Activated CD4-positive, alpha-beta T cell treated with anti-CD3 and anti-CD28 coated beads, Interleukin-2, amount 10 ng/mL, durations not matched to agents 24 days and 14 days (primary cell): ENCODE results near the gene TOX2. TPM values are rescaled to one million over a fixed set of nuclear protein-coding genes. Genes with fewer than 3 reads are reported as not detected.

Source experiments
- DNase-seq: peaks from one replicate; pipeline ENCODE4 v3.0.0; 2022
- H3K27ac Mint-ChIP-seq: one replicate; pipeline ENCODE4 v1.8.0; 2022; ENCODE audit warnings: mild to moderate bottlenecking, mixed read lengths
- H3K27me3 Mint-ChIP-seq: one replicate; pipeline ENCODE4 v1.8.0; 2022; ENCODE audit warnings: mixed read lengths
- H3K36me3 Mint-ChIP-seq: one replicate; pipeline ENCODE4 v1.8.0; 2022; ENCODE audit warnings: low read depth, mild to moderate bottlenecking, mixed read lengths
- H3K4me1 Mint-ChIP-seq: one replicate; pipeline ENCODE4 v1.8.0; 2021; ENCODE audit warnings: mixed read lengths
- H3K4me3 Mint-ChIP-seq: one replicate; pipeline ENCODE4 v1.8.0; 2022; ENCODE audit warnings: mild to moderate bottlenecking, moderate library complexity, mixed read lengths
- H3K9me3 Mint-ChIP-seq: one replicate; pipeline ENCODE4 v1.8.0; 2021; ENCODE audit warnings: mixed read lengths
- intact Hi-C: fragments of 100-400 bp; cut with micrococcal nuclease; formaldehyde crosslinking; loops from one replicate; pipeline ENCODE4 v1.15.1; 2023
- total RNA-seq: library from RNA; stranded (reverse); gene quantifications from 2 replicates; pipeline ENCODE4 v1.2.3, GENCODE V29; 2022

TOX2 gene
- total RNA-seq, 1 donor from 2014 or later, result 2.6 TPM

- no peak overlapping the region for H3K4me3 Mint-ChIP-seq
- intact Hi-C loops, result no loop called here
- no peak overlapping the region for H3K27ac Mint-ChIP-seq
- H3K27me3 Mint-ChIP-seq, result peaks cover 17% of the 10 kb centered on the region
- H3K9me3 Mint-ChIP-seq, result peaks cover 16% of the 10 kb centered on the region
- H3K36me3 Mint-ChIP-seq, result peaks cover 15% of the 10 kb centered on the region
- DNase-seq, result no peak
- H3K4me1 Mint-ChIP-seq, result peaks cover 27% of the 10 kb centered on the region
These were observed 47.2 kb downstream of the TOX2 start for GRCh38 chr20:43961541-43962471.

- no peak overlapping the region for H3K27ac Mint-ChIP-seq
These were observed 47.9 kb downstream of the TOX2 start for GRCh38 chr20:43962530-43962929.

GRCh38 chr20:43963233-43963632, 48.6 kb downstream of the TOX2 start:
- Mint-ChIP-seq H3K4me3 (no peak overlapping the region), H3K9me3 (peaks cover 2% of the 10 kb centered on the region), H3K27ac (no peak overlapping the region), H3K36me3 (peaks cover 7% of the 10 kb centered on the region), H3K4me1 (peaks cover 24% of the 10 kb centered on the region), H3K27me3 (peaks cover 12% of the 10 kb centered on the region)
- intact Hi-C loops, result no loop called here
- no peak for DNase-seq

More at GRCh38 chr20:43962530-43962929, 47.9 kb downstream of the TOX2 start:
- peaks cover 12% of the 10 kb centered on the region for H3K36me3 Mint-ChIP-seq
- DNase-seq, result no peak
- H3K27me3 Mint-ChIP-seq, result peaks cover 17% of the 10 kb centered on the region
- intact Hi-C loops, result no loop called here
- peaks cover 27% of the 10 kb centered on the region for H3K4me1 Mint-ChIP-seq
- H3K9me3 Mint-ChIP-seq, result peaks cover 9% of the 10 kb centered on the region
- H3K4me3 Mint-ChIP-seq, result no peak overlapping the region

- Mint-ChIP-seq H3K4me3 (peak overlapping the region; percentile 28), H3K9me3 (no peaks in the 10 kb centered on the region), H3K27me3 (peaks cover 12% of the 10 kb centered on the region), H3K27ac (peak overlapping the region; percentile 14), H3K4me1 (peaks cover 19% of the 10 kb centered on the region), H3K36me3 (peaks cover 4% of the 10 kb centered on the region)
- DNase-seq, result peak; percentile 83
- intact Hi-C loops, result no loop called here
These were observed 49.5 kb downstream of the TOX2 start for GRCh38 chr20:43963872-43964791.

GRCh38 chr20:43968341-43969000, 53.8 kb downstream of the TOX2 start:
- intact Hi-C loops, result no loop called here
- Mint-ChIP-seq H3K27me3 (peaks cover 15% of the 10 kb centered on the region), H3K4me1 (peaks cover 15% of the 10 kb centered on the region)

DNA sequence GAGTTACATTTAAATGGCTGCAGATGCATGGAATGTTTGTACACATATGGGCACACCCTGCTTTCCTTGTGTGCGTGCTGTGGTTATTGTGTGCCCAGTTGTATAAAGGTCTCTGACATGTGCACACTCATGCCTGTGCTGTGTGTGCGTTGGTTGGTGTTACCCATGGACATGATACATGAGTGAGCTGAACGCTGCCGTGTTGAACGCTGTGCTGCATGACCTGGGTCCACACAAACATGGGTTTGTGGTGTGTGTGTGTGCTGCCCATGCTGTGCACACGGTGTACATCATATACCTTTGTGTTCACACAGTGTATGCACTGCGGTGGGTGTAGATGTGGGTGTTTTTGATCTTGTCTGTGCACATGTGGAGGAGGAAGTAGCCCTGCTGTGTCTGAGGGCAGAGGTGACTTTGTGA, 54.4 kb downstream of the TOX2 start:
- no peak overlapping the region for H3K4me3 Mint-ChIP-seq
- no peak overlapping the region for H3K27ac Mint-ChIP-seq
- no peaks in the 10 kb centered on the region for H3K36me3 Mint-ChIP-seq
- peaks cover 17% of the 10 kb centered on the region for H3K4me1 Mint-ChIP-seq
- no peak for DNase-seq
- no peaks in the 10 kb centered on the region for H3K9me3 Mint-ChIP-seq
- intact Hi-C loops, result no loop called here
- H3K27me3 Mint-ChIP-seq, result peaks cover 18% of the 10 kb centered on the region

More at GRCh38 chr20:43968341-43969000, 53.8 kb downstream of the TOX2 start:
- no peak overlapping the region for H3K4me3 Mint-ChIP-seq
- DNase-seq, result no peak
- no peak overlapping the region for H3K27ac Mint-ChIP-seq
- H3K9me3 Mint-ChIP-seq, result no peaks in the 10 kb centered on the region
- no peaks in the 10 kb centered on the region for H3K36me3 Mint-ChIP-seq

- Mint-ChIP-seq H3K27ac (no peak overlapping the region), H3K27me3 (peaks cover 15% of the 10 kb centered on the region), H3K36me3 (no peaks in the 10 kb centered on the region), H3K4me1 (peaks cover 11% of the 10 kb centered on the region), H3K9me3 (no peaks in the 10 kb centered on the region), H3K4me3 (no peak overlapping the region)
- no peak for DNase-seq
- intact Hi-C loops, result no loop called here
These were observed 55.0 kb downstream of the TOX2 start for GRCh38 chr20:43969501-43970182.

GRCh38 chr20:43971267-43971666, 56.6 kb downstream of the TOX2 start:
- intact Hi-C loops, result no loop called here
- H3K27me3 Mint-ChIP-seq, result peaks cover 11% of the 10 kb centered on the region
- H3K36me3 Mint-ChIP-seq, result no peaks in the 10 kb centered on the region
- H3K4me3 Mint-ChIP-seq, result no peak overlapping the region
- DNase-seq, result no peak
- H3K27ac Mint-ChIP-seq, result no peak overlapping the region
- H3K4me1 Mint-ChIP-seq, result peaks cover 14% of the 10 kb centered on the region
- peaks cover 4% of the 10 kb centered on the region for H3K9me3 Mint-ChIP-seq

DNA sequence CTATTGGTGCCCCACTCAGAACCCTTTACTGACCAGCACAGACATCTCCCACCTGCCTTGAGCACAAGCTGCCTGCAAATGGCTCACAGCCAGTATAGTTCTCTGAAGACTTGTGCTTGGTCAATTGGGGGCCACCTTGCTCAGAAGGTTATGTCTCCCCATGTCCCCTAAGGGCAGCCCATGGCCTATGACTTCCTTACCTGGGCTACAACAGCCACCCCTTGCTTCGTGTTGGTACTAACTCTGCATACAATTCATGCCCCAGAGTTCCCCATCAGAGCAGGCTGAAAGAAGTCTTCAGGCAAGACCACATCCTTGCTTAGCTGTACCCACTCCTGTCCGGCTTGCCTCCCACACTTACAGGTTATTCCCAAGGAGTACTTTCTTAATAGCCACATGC, 57.4 kb downstream of the TOX2 start:
- Mint-ChIP-seq H3K4me3 (no peak overlapping the region), H3K4me1 (peaks cover 14% of the 10 kb centered on the region), H3K9me3 (peaks cover 8% of the 10 kb centered on the region), H3K27me3 (peaks cover 11% of the 10 kb centered on the region), H3K27ac (no peak overlapping the region), H3K36me3 (peaks cover 2% of the 10 kb centered on the region)
- intact Hi-C loops, result no loop called here
- DNase-seq, result no peak

DNA sequence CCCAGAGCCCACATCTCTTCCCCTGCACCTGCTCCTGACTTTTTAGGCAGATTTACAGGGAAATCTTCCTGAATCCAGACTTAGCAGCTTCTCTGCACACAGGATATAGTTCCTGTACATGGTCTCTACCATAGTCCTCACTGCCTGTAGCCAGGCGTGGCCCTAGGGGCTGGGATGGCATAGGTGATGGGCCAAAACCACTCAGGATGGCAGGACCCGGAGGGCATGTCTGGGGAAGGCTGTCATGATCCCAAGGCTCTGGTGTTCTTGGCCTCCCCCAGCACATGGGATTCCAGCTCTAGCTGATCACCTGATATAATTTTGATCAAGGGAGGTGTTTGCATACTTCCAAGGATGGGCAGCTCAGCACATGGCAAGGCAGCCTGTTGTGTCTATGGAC, 58.0 kb downstream of the TOX2 start:
- H3K4me3 Mint-ChIP-seq, result no peak overlapping the region
- DNase-seq, result no peak
- intact Hi-C loops, result no loop called here
- peaks cover 14% of the 10 kb centered on the region for H3K4me1 Mint-ChIP-seq
- H3K36me3 Mint-ChIP-seq, result peaks cover 2% of the 10 kb centered on the region
- peaks cover 11% of the 10 kb centered on the region for H3K27me3 Mint-ChIP-seq
- H3K9me3 Mint-ChIP-seq, result peaks cover 8% of the 10 kb centered on the region
- H3K27ac Mint-ChIP-seq, result no peak overlapping the region

DNA sequence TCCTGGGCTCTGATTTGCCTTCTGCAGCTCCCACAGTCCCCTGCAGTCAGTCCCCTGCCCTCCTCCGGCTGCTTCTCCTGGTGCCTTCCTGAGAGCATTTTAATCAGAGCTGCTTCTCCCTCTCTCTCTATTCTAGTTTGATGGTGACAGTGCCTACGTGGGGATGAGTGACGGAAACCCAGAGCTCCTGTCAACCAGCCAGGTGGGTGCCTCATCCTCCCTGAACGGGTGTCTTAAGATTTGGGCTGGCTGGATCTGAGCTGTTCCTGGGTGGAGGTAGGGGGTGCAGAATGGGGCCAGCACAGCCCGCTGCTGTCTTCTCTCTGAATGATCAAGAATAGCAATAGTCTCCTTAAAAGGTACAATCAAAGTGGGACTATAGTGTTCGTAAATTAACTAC, 58.6 kb downstream of the TOX2 start:
- H3K27ac Mint-ChIP-seq, result no peak overlapping the region
- peaks cover 8% of the 10 kb centered on the region for H3K9me3 Mint-ChIP-seq
- intact Hi-C loops, result no loop called here
- DNase-seq, result no peak
- no peak overlapping the region for H3K4me3 Mint-ChIP-seq
- H3K36me3 Mint-ChIP-seq, result peaks cover 2% of the 10 kb centered on the region
- peaks cover 14% of the 10 kb centered on the region for H3K4me1 Mint-ChIP-seq
- H3K27me3 Mint-ChIP-seq, result peaks cover 11% of the 10 kb centered on the region

GRCh38 chr20:43973671-43974450, 59.2 kb downstream of the TOX2 start:
- Mint-ChIP-seq H3K27ac (no peak overlapping the region), H3K4me3 (no peak overlapping the region), H3K9me3 (peaks cover 11% of the 10 kb centered on the region), H3K4me1 (peaks cover 17% of the 10 kb centered on the region), H3K36me3 (peaks cover 4% of the 10 kb centered on the region), H3K27me3 (peaks cover 13% of the 10 kb centered on the region)
- DNase-seq, result no peak
- intact Hi-C loops, result no loop called here
